ENCODE measurements around the gene BOC.

DNA sequence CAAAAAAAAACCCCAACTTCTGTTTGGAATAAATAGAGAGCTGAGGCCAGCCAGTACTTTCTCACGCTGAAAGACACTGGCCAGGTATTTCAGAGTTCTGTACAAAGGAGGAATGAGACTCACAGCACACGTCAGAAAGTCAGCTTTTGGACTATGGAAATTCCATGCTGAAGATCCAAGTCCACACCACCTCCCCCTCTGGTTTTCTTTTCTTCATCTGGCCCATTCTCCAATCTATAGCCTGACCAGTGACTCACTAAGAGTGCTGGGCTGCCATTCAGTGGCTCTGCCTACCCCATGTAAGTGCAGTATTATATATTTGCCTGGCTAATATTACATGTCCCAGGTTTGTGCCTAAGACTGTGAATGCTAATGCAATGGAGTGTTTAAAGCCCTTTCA, 13.9 kb downstream of the BOC start:
- TF ChIP-seq, protein P1, sequence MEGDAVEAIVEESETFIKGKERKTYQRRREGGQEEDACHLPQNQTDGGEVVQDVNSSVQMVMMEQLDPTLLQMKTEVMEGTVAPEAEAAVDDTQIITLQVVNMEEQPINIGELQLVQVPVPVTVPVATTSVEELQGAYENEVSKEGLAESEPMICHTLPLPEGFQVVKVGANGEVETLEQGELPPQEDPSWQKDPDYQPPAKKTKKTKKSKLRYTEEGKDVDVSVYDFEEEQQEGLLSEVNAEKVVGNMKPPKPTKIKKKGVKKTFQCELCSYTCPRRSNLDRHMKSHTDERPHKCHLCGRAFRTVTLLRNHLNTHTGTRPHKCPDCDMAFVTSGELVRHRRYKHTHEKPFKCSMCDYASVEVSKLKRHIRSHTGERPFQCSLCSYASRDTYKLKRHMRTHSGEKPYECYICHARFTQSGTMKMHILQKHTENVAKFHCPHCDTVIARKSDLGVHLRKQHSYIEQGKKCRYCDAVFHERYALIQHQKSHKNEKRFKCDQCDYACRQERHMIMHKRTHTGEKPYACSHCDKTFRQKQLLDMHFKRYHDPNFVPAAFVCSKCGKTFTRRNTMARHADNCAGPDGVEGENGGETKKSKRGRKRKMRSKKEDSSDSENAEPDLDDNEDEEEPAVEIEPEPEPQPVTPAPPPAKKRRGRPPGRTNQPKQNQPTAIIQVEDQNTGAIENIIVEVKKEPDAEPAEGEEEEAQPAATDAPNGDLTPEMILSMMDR (IDR thresholded peaks at IDR 0.05), result no peak
- no peak for TF ChIP-seq POLR2AphosphoS5 (IDR thresholded peaks at IDR 0.05)
- TF ChIP-seq POLR2A (IDR thresholded peaks at IDR 0.05), result no peak

Data from breast epithelium (tissue), 3 donors.